IPS-20b (cell line): ENCODE results near the gene ADCYAP1R1.

Experiments
- H3K27ac ChIP-seq: one replicate; pipeline ENCODE4 v1.5.1; 2013; ENCODE audit warnings: low read length
- H3K27me3 ChIP-seq: 2 replicates; pipeline ENCODE4 v1.6.1; 2013; ENCODE audit warnings: mild to moderate bottlenecking, low read length, inconsistent platforms; ENCODE audit not compliant: insufficient read depth
- H3K36me3 ChIP-seq: 2 replicates; pipeline ENCODE4 v1.6.1; 2013; ENCODE audit warnings: low read depth, mild to moderate bottlenecking, inconsistent platforms, low read length, moderate library complexity; ENCODE audit not compliant: insufficient read depth
- H3K4me1 ChIP-seq: 2 replicates; pipeline ENCODE4 v1.6.1; 2013; ENCODE audit warnings: mild to moderate bottlenecking, control low read depth, inconsistent platforms, low read length, moderate library complexity; ENCODE audit not compliant: insufficient read depth
- H3K4me3 ChIP-seq: 2 replicates; pipeline ENCODE4 v1.5.1; 2013; ENCODE audit warnings: mild to moderate bottlenecking, low read length, inconsistent platforms
- H3K9ac ChIP-seq: 2 replicates; pipeline ENCODE4 v1.6.1; 2013; ENCODE audit warnings: low read depth, mild to moderate bottlenecking, inconsistent platforms, low read length, moderate library complexity
- H3K9me3 ChIP-seq: 2 replicates; pipeline ENCODE4 v1.6.1; 2013; ENCODE audit warnings: mild to moderate bottlenecking, low read depth, low read length, inconsistent platforms; ENCODE audit not compliant: insufficient read depth

ADCYAP1R1 gene

GRCh38 chr7:31058122-31058521 is 6.0 kb downstream of the ADCYAP1R1 start:
- no peak overlapping the region for H3K27ac ChIP-seq
- H3K36me3 ChIP-seq = no peaks in the 10 kb centered on the region
- peaks cover 5% of the 10 kb centered on the region; the same call in 1 of the 2 replicates for H3K4me1 ChIP-seq
- no peak overlapping the region for H3K9ac ChIP-seq
- H3K9me3 ChIP-seq = no peaks in the 10 kb centered on the region
- peaks cover 26% of the 10 kb centered on the region for H3K27me3 ChIP-seq
- no peak overlapping the region for H3K4me3 ChIP-seq

DNA sequence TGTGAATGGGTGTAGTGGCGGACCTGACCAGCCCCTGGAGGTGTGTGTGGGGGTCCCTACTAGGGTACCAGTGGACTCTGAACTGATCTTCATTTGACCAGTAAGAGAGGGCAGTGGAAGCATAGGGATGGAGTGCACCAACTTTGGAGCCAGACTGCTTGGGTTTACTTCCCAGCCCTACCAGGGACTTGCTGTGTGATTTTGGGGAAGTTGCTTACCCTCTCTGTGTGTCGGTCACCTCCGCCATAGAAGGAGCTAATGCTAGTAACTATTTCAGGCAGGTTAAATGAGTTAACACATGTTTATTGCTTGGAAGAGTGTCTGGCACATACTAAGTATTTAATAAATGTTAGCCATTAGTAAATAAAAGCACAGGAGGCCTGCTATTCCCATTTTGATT is 6.6 kb downstream of the ADCYAP1R1 start:
- Histone ChIP-seq H3K4me3 (no peak overlapping the region), H3K36me3 (no peaks in the 10 kb centered on the region), H3K4me1 (peaks cover 3% of the 10 kb centered on the region; the same call in 1 of the 2 replicates), H3K9me3 (no peaks in the 10 kb centered on the region), H3K27me3 (peaks cover 20% of the 10 kb centered on the region), H3K9ac (no peak overlapping the region), H3K27ac (no peak overlapping the region)

DNA sequence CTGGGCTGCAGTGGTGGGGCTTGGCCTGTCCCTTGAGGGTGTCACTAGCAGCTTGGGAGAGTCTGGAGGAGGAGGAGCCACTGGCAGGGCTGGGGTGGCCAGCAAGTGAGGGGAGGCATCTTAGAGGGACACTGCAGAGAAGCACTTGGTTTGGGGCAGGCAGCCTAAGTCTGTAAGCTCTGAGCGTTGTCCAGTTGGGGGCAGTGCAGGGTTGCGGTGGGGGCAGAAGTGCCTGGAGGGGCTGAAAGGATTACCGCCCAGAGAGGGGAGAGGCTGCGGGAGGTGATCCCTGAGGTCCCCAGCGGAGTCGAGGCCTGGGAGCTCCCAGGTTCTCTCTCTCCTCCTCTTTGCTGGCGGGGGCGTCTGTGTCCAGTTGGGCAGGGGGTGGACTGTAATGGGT is 7.4 kb downstream of the ADCYAP1R1 start:
- Histone ChIP-seq H3K27ac (no peak overlapping the region), H3K36me3 (no peaks in the 10 kb centered on the region), H3K9me3 (no peaks in the 10 kb centered on the region), H3K27me3 (peaks cover 11% of the 10 kb centered on the region), H3K4me3 (no peak overlapping the region), H3K9ac (no peak overlapping the region), H3K4me1 (no peaks in the 10 kb centered on the region)

GRCh38 chr7:31061185-31061584 is 9.1 kb downstream of the ADCYAP1R1 start:
- no peaks in the 10 kb centered on the region; the same call in 1 of the 2 replicates for H3K27me3 ChIP-seq
- no peak overlapping the region for H3K27ac ChIP-seq
- no peaks in the 10 kb centered on the region for H3K9me3 ChIP-seq
- H3K4me1 ChIP-seq = no peaks in the 10 kb centered on the region
- no peaks in the 10 kb centered on the region for H3K36me3 ChIP-seq
- H3K4me3 ChIP-seq = no peak overlapping the region
- no peak overlapping the region for H3K9ac ChIP-seq

DNA sequence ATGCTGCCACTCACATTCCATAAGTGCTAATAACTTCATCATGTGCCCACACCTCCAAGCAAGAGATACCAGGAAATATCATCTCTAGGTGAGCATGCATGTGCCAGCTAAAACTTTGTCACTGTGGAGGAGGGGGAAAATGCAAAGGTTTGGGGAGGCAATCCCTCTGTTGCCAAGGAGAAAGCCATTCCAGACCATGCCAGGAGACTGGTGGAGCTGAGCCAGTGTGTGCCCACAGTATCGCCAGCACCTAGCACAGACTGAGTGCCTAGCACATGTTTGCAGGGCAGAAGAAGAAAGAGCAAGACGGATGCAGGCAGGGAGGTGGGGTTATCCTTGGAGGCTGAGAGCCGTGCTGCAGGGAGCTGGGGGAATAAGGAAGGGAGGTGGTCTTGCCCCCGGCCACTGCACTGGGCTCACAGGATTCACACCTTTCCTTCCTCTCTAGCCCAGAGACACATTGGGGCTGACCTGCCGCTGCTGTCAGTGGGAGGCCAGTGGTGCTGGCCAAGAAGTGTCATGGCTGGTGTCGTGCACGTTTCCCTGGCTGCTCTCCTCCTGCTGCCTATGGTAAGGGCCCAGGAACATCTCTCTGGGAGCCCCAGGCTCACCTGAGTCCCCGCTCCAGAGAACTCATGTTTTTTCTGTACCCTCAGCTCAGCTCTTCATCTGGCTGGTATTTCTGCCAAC is 10.8 kb downstream of the ADCYAP1R1 start:
- Histone ChIP-seq H3K36me3 (no peaks in the 10 kb centered on the region), H3K27me3 (no peaks in the 10 kb centered on the region; the same call in 1 of the 2 replicates), H3K9me3 (no peaks in the 10 kb centered on the region), H3K9ac (no peak overlapping the region), H3K27ac (no peak overlapping the region), H3K4me1 (no peaks in the 10 kb centered on the region), H3K4me3 (no peak overlapping the region)

DNA sequence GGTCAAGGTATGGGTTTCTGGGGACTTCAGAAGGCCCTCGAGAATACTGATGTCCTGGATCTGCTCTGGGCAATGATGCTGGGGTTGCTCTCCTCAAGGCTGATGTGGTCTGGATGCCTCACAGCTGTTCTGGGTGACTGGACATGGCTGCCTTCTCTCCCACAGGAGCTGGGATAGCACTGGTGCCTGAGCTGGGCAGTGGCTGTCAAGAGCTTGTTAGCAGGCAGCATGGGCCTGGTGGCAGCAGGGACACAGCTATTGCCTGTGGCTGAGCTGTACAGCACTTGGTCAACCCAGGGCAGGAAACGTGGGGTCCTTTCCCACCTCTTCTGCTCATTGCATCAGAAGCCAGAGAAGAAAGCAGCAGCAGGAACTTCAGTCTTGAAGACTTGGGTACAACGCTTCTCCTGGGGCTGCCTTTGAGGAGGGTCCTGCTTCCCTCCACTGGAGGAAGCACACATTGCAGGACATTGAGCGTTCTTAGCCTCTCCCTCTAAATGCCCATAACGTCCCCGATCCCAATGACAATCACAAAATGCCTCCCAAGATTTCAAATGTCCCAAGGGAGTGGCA is 13.0 kb downstream of the ADCYAP1R1 start:
- Histone ChIP-seq H3K9ac (no peak overlapping the region), H3K36me3 (no peaks in the 10 kb centered on the region)

DNA sequence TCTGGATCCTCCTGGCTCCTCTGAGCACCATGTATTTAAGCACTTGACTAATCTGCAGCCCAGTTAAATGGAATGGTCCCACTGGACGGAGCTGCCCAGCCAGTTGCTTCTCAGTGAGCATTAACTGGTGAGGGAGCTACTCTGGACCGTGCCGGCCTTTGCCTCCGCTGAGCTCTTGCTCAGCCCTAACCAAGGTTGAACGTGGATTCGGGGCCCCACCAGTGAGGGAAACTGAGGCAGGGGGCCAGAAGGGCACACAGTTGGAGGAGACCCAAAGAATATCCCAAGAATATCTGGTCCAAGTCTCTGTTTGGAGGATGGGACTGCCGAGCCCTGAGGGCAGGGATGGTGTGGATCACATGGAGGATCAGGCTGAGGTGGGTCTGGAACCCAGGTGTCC is 13.7 kb downstream of the ADCYAP1R1 start:
- no peaks in the 10 kb centered on the region; the same call in 1 of the 2 replicates for H3K36me3 ChIP-seq
- H3K4me3 ChIP-seq = no peak overlapping the region
- H3K4me1 ChIP-seq = no peaks in the 10 kb centered on the region
- no peak overlapping the region for H3K9ac ChIP-seq
- no peaks in the 10 kb centered on the region for H3K9me3 ChIP-seq
- no peak overlapping the region for H3K27ac ChIP-seq
- no peaks in the 10 kb centered on the region for H3K27me3 ChIP-seq

More for the DNA sequence above, 13.0 kb downstream of the ADCYAP1R1 start:
- H3K9me3 ChIP-seq = no peaks in the 10 kb centered on the region
- H3K4me1 ChIP-seq = no peaks in the 10 kb centered on the region
- H3K27ac ChIP-seq = no peak overlapping the region
- no peak overlapping the region for H3K4me3 ChIP-seq
- H3K27me3 ChIP-seq = no peaks in the 10 kb centered on the region

GRCh38 chr7:31066516-31067130 is 14.5 kb downstream of the ADCYAP1R1 start:
- no peak overlapping the region for H3K4me3 ChIP-seq
- H3K36me3 ChIP-seq = no peaks in the 10 kb centered on the region; the same call in 1 of the 2 replicates
- no peaks in the 10 kb centered on the region for H3K4me1 ChIP-seq
- no peaks in the 10 kb centered on the region for H3K27me3 ChIP-seq
- no peak overlapping the region for H3K9ac ChIP-seq
- H3K27ac ChIP-seq = no peak overlapping the region
- no peaks in the 10 kb centered on the region for H3K9me3 ChIP-seq

- Histone ChIP-seq H3K27ac (no peak overlapping the region), H3K4me1 (no peaks in the 10 kb centered on the region), H3K9me3 (no peaks in the 10 kb centered on the region), H3K4me3 (no peak overlapping the region), H3K36me3 (no peaks in the 10 kb centered on the region; the same call in 1 of the 2 replicates), H3K9ac (no peak overlapping the region), H3K27me3 (no peaks in the 10 kb centered on the region)
Observed at GRCh38 chr7:31067491-31067890, 15.4 kb downstream of the ADCYAP1R1 start.

DNA sequence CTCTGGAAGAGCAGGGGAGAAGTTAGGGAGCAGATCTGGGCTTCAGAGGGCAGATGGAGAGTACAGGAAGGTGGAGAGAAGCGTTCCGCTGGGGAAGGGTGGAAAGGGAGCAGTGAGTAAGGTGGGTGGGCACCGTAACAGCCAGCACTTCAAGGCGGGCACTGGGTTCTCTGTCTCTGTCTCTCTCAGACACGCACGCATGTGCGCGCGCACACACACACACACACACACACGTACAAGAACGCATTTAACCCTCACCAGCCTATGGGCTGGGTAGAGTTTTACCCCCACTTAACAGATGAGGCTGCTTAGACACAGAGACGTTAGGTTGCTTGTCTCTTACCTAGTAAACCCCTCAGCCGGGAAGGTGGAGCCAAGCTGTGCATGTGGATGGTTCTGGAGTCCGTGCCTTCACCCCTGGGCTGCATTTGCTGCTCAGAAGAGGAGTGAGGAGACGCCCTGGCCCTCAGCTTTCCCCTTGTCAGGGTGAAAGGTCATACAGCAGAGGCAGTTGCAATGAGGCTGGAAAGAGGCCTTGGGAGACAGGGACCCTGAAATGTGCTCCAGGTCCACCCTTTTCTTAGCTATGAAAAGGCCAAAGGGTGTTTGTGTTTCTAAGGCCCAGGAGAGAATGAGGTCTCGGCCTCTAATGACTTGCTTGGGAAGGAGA is 16.0 kb downstream of the ADCYAP1R1 start:
- no peak overlapping the region for H3K4me3 ChIP-seq
- no peaks in the 10 kb centered on the region for H3K9me3 ChIP-seq
- H3K4me1 ChIP-seq = no peaks in the 10 kb centered on the region
- H3K9ac ChIP-seq = no peak overlapping the region
- H3K27me3 ChIP-seq = no peaks in the 10 kb centered on the region
- H3K36me3 ChIP-seq = no peaks in the 10 kb centered on the region; the same call in 1 of the 2 replicates
- no peak overlapping the region for H3K27ac ChIP-seq

DNA sequence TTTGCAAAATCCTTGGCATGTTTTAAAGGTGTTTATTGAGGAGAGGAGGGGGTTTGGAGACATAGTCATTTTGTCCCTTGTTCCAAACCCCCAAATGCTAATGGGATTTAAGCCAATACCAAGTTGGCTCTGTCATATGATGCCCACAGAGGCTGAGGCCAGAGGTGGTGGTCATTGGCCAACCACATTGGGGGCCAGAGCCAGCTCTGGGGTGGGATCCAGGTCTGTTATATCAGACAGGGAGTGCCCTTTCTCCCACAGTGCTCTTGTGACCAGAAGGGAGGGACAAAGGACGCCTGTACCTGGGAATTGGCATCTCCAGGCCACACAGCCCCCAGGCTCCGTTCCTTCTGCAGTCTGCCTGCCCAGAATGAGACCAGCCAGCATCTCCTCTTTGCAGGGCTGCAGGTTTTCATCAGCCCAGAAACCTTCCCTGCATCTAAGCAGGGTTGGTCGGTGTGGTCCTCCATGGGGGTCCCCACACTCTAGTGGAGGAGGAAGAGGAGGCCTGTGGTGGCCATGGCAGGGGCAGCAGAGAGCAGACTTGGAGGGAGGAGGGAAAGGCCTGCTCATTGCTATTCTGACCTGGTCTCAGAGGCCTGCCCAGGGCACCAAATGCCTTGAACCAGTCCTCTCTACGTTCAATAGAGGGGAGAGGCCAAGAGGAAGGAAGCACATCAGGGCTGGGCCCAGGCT is 17.9 kb downstream of the ADCYAP1R1 start:
- H3K27me3 ChIP-seq = no peaks in the 10 kb centered on the region
- no peak overlapping the region for H3K4me3 ChIP-seq
- no peaks in the 10 kb centered on the region; the same call in 1 of the 2 replicates for H3K36me3 ChIP-seq
- no peaks in the 10 kb centered on the region for H3K4me1 ChIP-seq
- H3K9me3 ChIP-seq = no peaks in the 10 kb centered on the region
- no peak overlapping the region for H3K9ac ChIP-seq
- H3K27ac ChIP-seq = no peak overlapping the region
